ENCODE data around the gene F13A1.

Gene F13A1

GRCh38 chr6:6319952-6320811, at the start of gene F13A1:
Gene F13A1 (minus strand): TSS chr6:6320662. CDS start chr6:6318664, 1,998 bp downstream.
- DNase-seq = no peak

- no peak for DNase-seq
Measured at GRCh38 chr6:6368684-6369052, 48.2 kb upstream of the F13A1 start.

DNA sequence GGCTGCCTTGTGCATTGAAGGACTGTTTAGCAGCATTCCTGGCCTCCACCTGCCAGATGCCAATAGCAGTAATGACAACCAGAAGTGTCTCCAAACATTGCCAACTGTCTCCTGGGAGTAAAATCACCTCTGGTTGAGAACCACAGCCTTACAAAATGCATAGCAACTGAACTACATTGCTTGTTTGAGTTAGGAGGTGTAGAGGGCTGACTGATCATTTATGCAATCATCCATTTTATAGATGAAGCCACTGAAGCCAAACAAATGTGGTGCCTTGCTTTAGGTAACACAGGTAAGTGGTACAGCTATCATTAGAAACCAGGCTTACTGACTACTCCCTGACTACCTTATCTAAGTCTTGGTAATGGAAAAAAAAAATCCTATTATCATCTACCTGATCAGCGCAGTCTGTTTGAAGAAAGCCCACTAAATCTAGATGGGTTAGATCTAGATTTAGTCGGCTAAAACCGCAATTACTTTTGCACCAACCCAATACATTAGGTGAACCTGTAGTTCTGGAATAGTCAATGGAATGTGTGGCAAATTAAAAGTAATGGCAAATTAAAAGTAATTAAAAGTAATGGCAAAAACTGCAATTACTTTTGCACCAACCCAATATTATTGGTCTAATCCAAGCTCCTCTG, 47.7 kb upstream of the F13A1 start:
- DNase-seq = no peak

- no peak for DNase-seq
Measured at GRCh38 chr6:6366803-6367202, 46.3 kb upstream of the F13A1 start.

GRCh38 chr6:6365242-6365641, 44.8 kb upstream of the F13A1 start:
- DNase-seq = no peak

DNA sequence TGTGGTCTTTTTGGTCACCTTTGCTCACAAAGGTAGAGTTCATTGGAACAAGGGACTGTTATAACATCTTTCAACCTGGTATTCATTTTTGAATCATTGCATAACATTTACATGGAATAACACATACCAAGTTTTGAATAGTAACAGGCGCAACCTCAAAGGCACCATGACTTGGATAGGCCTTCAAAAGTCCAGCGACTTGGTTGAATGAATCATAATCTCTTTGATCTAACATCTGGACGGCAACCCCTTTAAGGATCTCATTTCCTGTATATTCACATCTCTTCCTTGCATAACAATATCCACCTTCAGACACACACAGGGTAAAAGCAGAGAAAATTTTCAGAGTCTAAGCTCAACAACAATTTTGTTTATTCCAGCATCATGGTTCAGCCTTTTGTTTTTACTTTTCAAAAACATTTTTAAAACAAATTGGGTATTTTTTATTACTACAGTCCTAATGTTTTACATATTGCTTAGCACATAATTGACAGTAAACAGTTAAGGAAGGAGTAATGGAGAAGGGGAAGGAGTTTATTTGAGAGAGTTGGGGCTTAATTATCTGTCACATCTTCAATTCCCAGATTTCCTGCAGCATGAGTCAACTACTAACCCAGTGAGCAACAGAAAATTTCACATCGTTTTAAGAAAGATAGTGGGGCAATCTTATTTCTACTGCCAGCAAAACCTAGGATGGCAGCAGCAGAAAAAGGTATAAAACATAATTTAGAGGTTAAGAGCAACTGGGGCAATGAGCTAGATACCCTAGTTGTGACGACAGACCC, 41.8 kb upstream of the F13A1 start:
- DNase-seq = no peak

DNA sequence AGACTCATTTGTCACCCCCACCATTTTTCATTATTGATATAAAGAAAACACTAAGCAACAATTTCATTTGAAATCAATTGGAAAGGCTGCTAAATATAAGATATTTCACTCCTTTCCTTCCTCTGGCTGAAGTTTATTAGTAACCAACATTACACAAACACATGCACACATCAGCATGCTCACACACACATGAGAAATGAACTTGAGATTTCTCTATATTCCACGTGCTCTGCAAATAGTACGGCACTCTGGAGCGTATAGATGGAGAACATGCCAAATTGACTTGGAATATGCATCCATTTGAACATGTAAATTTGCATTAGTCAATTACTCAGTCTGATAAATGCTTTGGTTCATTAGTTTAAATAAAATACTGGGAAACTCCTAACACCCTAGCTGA, 37.1 kb upstream of the F13A1 start:
- no peak for DNase-seq

GRCh38 chr6:6357032-6357431, 36.6 kb upstream of the F13A1 start:
- no peak for DNase-seq

- DNase-seq = no peak
Measured at GRCh38 chr6:6352772-6353171, 32.3 kb upstream of the F13A1 start.

DNA sequence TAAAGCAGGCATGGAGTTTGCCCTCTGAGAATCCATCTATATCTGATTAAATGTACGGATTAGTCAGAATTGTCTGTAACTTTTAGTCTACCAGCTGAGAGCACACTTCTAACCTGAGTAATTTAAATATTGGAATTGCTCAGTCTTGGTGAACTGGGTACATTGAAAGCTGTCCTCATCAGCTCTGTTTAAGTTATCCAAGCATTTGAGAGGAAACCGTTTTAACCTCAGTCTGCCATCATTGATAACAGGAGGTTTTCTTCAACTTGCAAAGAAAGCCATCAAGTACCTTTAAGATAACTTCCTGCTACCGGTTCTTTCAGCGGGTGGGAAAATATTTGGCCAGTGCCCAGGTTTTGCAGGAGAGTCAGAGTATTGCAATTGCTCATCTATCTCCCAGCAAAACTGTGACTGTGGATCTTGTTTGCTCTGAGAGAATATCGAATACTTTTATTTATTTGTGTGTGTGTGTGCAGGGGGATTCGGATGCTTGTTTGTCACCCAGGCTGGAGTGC, 31.1 kb upstream of the F13A1 start:
- DNase-seq = no peak

DNA sequence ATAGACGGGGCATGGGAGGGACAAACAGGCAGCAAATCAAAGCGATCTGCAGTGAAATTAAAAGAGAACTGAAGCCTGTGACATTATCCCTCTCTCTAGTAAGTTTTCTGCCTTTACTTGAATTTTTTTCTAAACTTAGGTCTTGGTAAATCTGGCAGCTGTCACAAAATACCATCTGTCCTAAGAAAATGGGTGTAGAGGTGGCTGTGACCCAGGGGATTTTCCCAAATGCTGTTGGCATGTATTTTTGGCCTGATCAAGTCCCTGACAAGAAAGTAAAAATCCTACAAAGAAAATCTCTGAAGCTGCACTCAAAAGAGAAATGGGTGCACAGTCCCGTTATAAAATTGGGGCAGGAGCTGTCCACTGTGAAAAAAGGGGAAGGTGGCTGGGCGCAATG, 30.2 kb upstream of the F13A1 start:
- no peak for DNase-seq

DNA sequence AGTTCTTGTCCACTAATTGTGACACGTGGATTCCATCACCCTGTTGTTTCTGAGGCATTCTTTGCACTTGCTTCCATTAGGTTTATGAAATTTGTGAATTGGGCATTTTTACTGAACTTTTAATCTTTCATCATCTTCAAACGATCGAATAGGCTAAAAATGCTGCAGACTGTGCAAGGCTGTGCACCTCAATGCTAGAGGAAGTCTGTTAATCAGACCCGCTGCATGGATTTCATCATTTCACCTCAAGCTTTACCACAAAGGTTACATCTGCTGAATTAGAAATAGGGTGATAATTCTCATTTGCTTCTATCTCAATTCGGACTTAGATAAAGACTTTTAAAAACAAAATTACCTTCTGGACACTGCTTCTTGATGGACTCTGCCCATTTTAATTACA, 27.8 kb upstream of the F13A1 start:
- DNase-seq = no peak

DNA sequence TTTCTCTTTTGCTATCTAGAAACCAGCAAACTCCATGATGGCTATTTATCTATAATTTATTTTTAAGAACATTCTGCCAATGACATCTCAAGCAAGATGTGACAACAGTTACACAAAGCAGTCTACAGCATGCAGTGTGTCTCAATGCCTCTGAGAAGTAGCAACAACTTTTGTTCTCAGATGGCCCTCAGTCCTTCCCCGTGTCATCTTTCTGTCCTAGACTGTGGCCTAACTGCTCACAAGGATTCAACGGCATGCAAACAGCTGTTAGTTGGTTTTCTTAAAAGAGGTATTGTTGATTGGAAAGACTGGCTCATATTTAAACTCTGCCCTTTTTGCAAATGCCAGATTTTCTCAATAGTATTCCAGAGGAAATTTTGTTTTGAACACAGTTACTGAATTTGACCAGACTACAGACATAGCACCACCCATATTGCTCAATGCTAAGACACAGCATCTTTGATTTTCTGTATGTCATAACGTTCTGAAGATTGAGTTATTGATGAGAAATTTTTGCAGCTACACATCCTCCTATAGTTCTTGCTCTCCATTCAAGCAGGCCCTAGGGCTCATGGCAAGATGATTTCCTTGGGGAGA, 26.1 kb upstream of the F13A1 start:
- no peak for DNase-seq

DNA sequence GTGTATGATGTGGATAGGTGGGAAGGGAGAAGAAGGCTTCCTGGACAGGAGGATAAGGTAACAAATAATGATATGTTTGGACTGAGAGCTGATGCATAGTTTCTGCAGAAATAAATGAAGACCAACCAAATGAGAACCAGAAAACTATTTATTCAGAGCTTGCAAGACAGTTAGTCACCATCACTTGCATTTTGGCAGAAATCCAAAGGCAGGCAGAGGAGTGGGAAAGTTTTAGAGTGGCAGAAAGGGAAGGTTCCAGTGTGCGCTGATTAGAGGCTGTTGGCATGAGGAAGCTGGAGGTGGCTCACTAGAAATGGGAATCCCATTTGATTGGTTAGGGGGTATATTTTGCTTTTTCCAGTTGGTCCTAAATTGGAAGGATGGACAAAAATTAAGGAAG, 13.0 kb upstream of the F13A1 start:
- DNase-seq = no peak

DNA sequence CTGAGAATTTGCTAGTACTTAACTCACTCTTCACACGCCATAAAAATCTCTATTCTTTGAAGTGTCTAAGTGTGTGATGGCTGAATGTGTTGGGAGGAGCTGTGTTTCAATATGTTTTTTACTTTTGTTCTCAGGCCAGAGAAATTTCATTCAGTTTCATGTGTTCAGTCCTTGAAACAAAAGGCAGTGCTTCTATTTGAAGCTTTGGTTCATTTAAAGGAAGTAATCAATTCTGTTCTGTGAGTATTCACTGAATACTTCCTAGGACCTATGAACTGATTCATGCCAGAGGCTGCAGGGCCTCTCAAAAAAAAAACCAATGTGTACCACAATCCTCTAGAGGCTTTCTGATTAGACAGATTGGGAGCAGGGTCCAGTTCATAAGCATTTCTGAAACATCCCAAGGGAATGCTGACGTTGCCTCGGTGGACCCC, 12.4 kb upstream of the F13A1 start:
- DNase-seq = no peak

GRCh38 chr6:6331946-6332601, 11.6 kb upstream of the F13A1 start:
- no peak for DNase-seq

DNA sequence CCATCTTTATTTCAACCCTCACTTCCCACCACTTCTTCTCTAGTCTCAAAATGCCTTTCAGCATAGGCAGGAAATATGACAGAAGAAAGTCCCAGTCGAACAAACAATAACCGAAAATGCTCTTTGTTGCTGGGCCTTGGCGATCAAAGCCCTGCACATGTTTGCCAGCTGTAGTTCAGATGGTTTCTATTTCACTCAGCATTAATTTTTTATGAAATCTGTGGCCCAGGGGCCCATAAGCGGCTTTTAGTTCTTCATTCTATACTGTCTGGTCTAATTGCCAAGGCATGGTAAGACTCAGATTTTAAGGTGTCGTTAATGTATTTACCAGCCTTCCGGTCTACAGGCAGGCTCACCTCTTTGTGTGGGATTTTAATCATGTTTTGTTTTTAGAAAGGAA, 10.9 kb upstream of the F13A1 start:
- DNase-seq = no peak

GRCh38 chr6:6330407-6330806, 9.9 kb upstream of the F13A1 start:
- DNase-seq = no peak

GRCh38 chr6:6328451-6328850, 8.0 kb upstream of the F13A1 start:
- DNase-seq = no peak

GRCh38 chr6:6323352-6323751, 2.9 kb upstream of the F13A1 start:
- DNase-seq = no peak

- DNase-seq = no peak
Measured at GRCh38 chr6:6320901-6321300, 439 bp upstream of the F13A1 start.
